ENCODE data around the gene CERKL. TPM values are rescaled to one million over a fixed set of nuclear protein-coding genes. Genes with fewer than 3 reads are reported as not detected.

CERKL gene
- total RNA-seq, 3 donors from 2014 or later, result 0.12 TPM; not detected in 2

- no peak for TF ChIP-seq CTCF (IDR thresholded peaks at IDR 0.05)
- intact Hi-C loops (cut with DNase I, micrococcal nuclease), result no loop called here
- H3K36me3 ChIP-seq (ENCODE audit: low read depth), result no peaks in the 10 kb centered on the region
- H3K4me1 ChIP-seq (ENCODE audit: low read depth), result no peaks in the 10 kb centered on the region
- ATAC-seq (no peak), DNase-seq (no peak)
- H3K9me3 ChIP-seq, result no peaks in the 10 kb centered on the region
- H3K4me3 ChIP-seq, result no peak overlapping the region
Observed at GRCh38 chr2:181540421-181540820, 116.5 kb downstream of the CERKL start.

GRCh38 chr2:181536730-181537129 lies 120.2 kb downstream of the CERKL start:
- no peaks in the 10 kb centered on the region for H3K9me3 ChIP-seq
- no peak for DNase-seq
- ATAC-seq, result no peak
- intact Hi-C loops (cut with DNase I, micrococcal nuclease), result no loop called here
- H3K36me3 ChIP-seq (ENCODE audit: low read depth), result no peaks in the 10 kb centered on the region
- no peaks in the 10 kb centered on the region for H3K4me1 ChIP-seq (ENCODE audit: low read depth)
- no peak for TF ChIP-seq CTCF (IDR thresholded peaks at IDR 0.05)
- no peak overlapping the region for H3K4me3 ChIP-seq

GRCh38 chr2:181528441-181528840 lies 128.5 kb downstream of the CERKL start:
- ATAC-seq, result no peak
- intact Hi-C loops (cut with DNase I, micrococcal nuclease), result no loop called here
- H3K36me3 ChIP-seq (ENCODE audit: low read depth), result no peaks in the 10 kb centered on the region
- no peak for DNase-seq
- H3K4me1 ChIP-seq (ENCODE audit: low read depth), result no peaks in the 10 kb centered on the region
- H3K4me3 ChIP-seq, result no peak overlapping the region
- no peaks in the 10 kb centered on the region for H3K9me3 ChIP-seq
- TF ChIP-seq CTCF (IDR thresholded peaks at IDR 0.05), result no peak

GRCh38 chr2:181527058-181527457 lies 129.8 kb downstream of the CERKL start:
- intact Hi-C loops (cut with DNase I, micrococcal nuclease), result no loop called here
- ATAC-seq (no peak), DNase-seq (no peak)
- no peak for TF ChIP-seq CTCF (IDR thresholded peaks at IDR 0.05)
- Histone ChIP-seq H3K9me3 (no peaks in the 10 kb centered on the region), H3K36me3 (ENCODE audit: low read depth) (no peaks in the 10 kb centered on the region), H3K4me3 (no peak overlapping the region), H3K4me1 (ENCODE audit: low read depth) (no peaks in the 10 kb centered on the region)

- Histone ChIP-seq H3K36me3 (ENCODE audit: low read depth) (no peaks in the 10 kb centered on the region), H3K9me3 (no peaks in the 10 kb centered on the region), H3K4me3 (no peak overlapping the region), H3K4me1 (ENCODE audit: low read depth) (no peaks in the 10 kb centered on the region)
- TF ChIP-seq CTCF (IDR thresholded peaks at IDR 0.05), result no peak
- intact Hi-C loops (cut with DNase I, micrococcal nuclease), result no loop called here
- no peak for ATAC-seq
- DNase-seq, result no peak
Observed at GRCh38 chr2:181526014-181526413, 130.9 kb downstream of the CERKL start.

GRCh38 chr2:181523756-181524155 lies 133.1 kb downstream of the CERKL start:
- no peaks in the 10 kb centered on the region for H3K9me3 ChIP-seq
- intact Hi-C loops (cut with DNase I, micrococcal nuclease), result no loop called here
- DNase-seq (no peak), ATAC-seq (no peak)
- no peak overlapping the region for H3K4me3 ChIP-seq
- TF ChIP-seq CTCF (IDR thresholded peaks at IDR 0.05), result no peak
- no peaks in the 10 kb centered on the region for H3K4me1 ChIP-seq (ENCODE audit: low read depth)
- no peaks in the 10 kb centered on the region for H3K36me3 ChIP-seq (ENCODE audit: low read depth)

All from mucosa of descending colon (tissue), 3 donors.